NCI-H128 (cell line): Measurements from ENCODE around the gene HDAC6.
A peak's percentile ranks its signal among the peaks of the same experiment; 100 is the strongest.
"Not testable (repeated sequence)": the region's sequence is repeated elsewhere in the genome, so short reads cannot be mapped to it uniquely, and the experiment has no call there.

Source experiments
- DNase-seq: peaks from one replicate; lab custom pipeline; 2025; ENCODE audit not compliant: unreplicated experiment; lab: John Stamatoyannopoulos, UW

The HDAC6 gene

GRCh38 chrX:48789366-48790220 lies 12.3 kb upstream of the HDAC6 start:
- DNase-seq: no peak

GRCh38 chrX:48790477-48790876 lies 11.4 kb upstream of the HDAC6 start:
- no peak for DNase-seq

- DNase-seq: no peak
Measured at GRCh38 chrX:48791063-48791820, 10.6 kb upstream of the HDAC6 start.

- no peak for DNase-seq
Measured at GRCh38 chrX:48792219-48792618, 9.6 kb upstream of the HDAC6 start.

GRCh38 chrX:48793935-48794334 lies 7.9 kb upstream of the HDAC6 start:
- DNase-seq: no peak

- no peak for DNase-seq
Measured at GRCh38 chrX:48794340-48794910, 7.4 kb upstream of the HDAC6 start.

- DNase-seq: no peak
Measured at GRCh38 chrX:48794911-48795515, 6.9 kb upstream of the HDAC6 start.

- DNase-seq: no peak
Measured at GRCh38 chrX:48798318-48798717, 3.5 kb upstream of the HDAC6 start.

- DNase-seq: peak; percentile 39
Measured at GRCh38 chrX:48800574-48801279, 1.1 kb upstream of the HDAC6 start.

GRCh38 chrX:48802089-48802904 lies 430 bp downstream of the HDAC6 start:
- peak; percentile 56 for DNase-seq

- no peak for DNase-seq
Measured at GRCh38 chrX:48802905-48803200, 986 bp downstream of the HDAC6 start.

GRCh38 chrX:48806081-48806480 lies 4.2 kb downstream of the HDAC6 start:
- no peak for DNase-seq

- DNase-seq: no peak
Measured at GRCh38 chrX:48813644-48814043, 11.8 kb downstream of the HDAC6 start.

- DNase-seq: no peak
Measured at GRCh38 chrX:48814722-48815121, 12.9 kb downstream of the HDAC6 start.

GRCh38 chrX:48815266-48815665 lies 13.4 kb downstream of the HDAC6 start:
- no peak for DNase-seq

- no peak for DNase-seq
Measured at GRCh38 chrX:48816014-48816810, 14.3 kb downstream of the HDAC6 start.

- DNase-seq: no peak
Measured at GRCh38 chrX:48818098-48818497, 16.2 kb downstream of the HDAC6 start.

- no peak for DNase-seq
Measured at GRCh38 chrX:48818866-48819265, 17.0 kb downstream of the HDAC6 start.

GRCh38 chrX:48819394-48819793 lies 17.5 kb downstream of the HDAC6 start:
- not testable (repeated sequence) for DNase-seq
